Suppressor macrophage treated with lipopolysaccharide for 1 hour (primary cell): ENCODE results near the gene PTPRD.

Experiments
- DNase-seq, 3 donors: peaks; one replicate each; pipeline ENCODE4 v3.0.0-alpha.2; 2020 to 2022

The PTPRD gene

GRCh38 chr9:8651846-8652215, 1961.0 kb downstream of the PTPRD start:
- no peak for DNase-seq

GRCh38 chr9:8651070-8651845, 1961.5 kb downstream of the PTPRD start:
- no peak for DNase-seq

GRCh38 chr9:8649807-8650206, 1963.0 kb downstream of the PTPRD start:
- DNase-seq: no peak

- peak; percentile 23 to 52 (median 43) for DNase-seq
Measured at GRCh38 chr9:8649160-8649559, 1963.6 kb downstream of the PTPRD start.

- no peak for DNase-seq
Measured at GRCh38 chr9:8648271-8648845, 1964.4 kb downstream of the PTPRD start.

- no peak for DNase-seq
Measured at GRCh38 chr9:8647824-8648223, 1965.0 kb downstream of the PTPRD start.

GRCh38 chr9:8644571-8644970, 1968.2 kb downstream of the PTPRD start:
- no peak for DNase-seq

- DNase-seq: no peak
Measured at GRCh38 chr9:8643896-8644295, 1968.9 kb downstream of the PTPRD start.

GRCh38 chr9:8643464-8643863, 1969.3 kb downstream of the PTPRD start:
- no peak for DNase-seq

GRCh38 chr9:8640761-8641160, 1972.0 kb downstream of the PTPRD start:
- DNase-seq: no peak

- no peak for DNase-seq
Measured at GRCh38 chr9:8637626-8638025, 1975.2 kb downstream of the PTPRD start.

- DNase-seq: no peak
Measured at GRCh38 chr9:8633784-8634183, 1979.0 kb downstream of the PTPRD start.

- no peak for DNase-seq
Measured at GRCh38 chr9:8632493-8632892, 1980.3 kb downstream of the PTPRD start.

- DNase-seq: no peak
Measured at GRCh38 chr9:8628791-8629190, 1984.0 kb downstream of the PTPRD start.

- DNase-seq: no peak
Measured at GRCh38 chr9:8627976-8628679, 1984.7 kb downstream of the PTPRD start.

- DNase-seq: no peak
Measured at GRCh38 chr9:8622871-8623270, 1989.9 kb downstream of the PTPRD start.

GRCh38 chr9:8622222-8622802, 1990.5 kb downstream of the PTPRD start:
- no peak for DNase-seq

- no peak for DNase-seq
Measured at GRCh38 chr9:8621416-8621815, 1991.4 kb downstream of the PTPRD start.

GRCh38 chr9:8616414-8616813, 1996.4 kb downstream of the PTPRD start:
- no peak for DNase-seq

GRCh38 chr9:8614926-8615440, 1997.8 kb downstream of the PTPRD start:
- DNase-seq: no peak

- no peak for DNase-seq
Measured at GRCh38 chr9:8613346-8613825, 1999.4 kb downstream of the PTPRD start.

- no peak for DNase-seq
Measured at GRCh38 chr9:8611153-8611552, 2001.6 kb downstream of the PTPRD start.

GRCh38 chr9:8610256-8610655, 2002.5 kb downstream of the PTPRD start:
- DNase-seq: no peak
